WERI-Rb-1 (cell line): ENCODE results near the gene TNS1.

ENCODE experiments used
- DNase-seq: peaks from one replicate; pipeline ENCODE4 v3.0.0-alpha.2; 2020
- H3K27ac ChIP-seq: fragments of 250-450 bp; sonication (Bioruptor Pico); 2 replicates; pipeline ENCODE4 v1.5.1; 2020; ENCODE audit warnings: mild to moderate bottlenecking, moderate library complexity
- H3K27me3 ChIP-seq: fragments of 250-450 bp; sonication (Bioruptor Pico); 2 replicates; pipeline ENCODE4 v1.5.1; 2021; ENCODE audit warnings: mild to moderate bottlenecking, low read depth, moderate library complexity; ENCODE audit not compliant: insufficient read depth, severe bottlenecking
- H3K36me3 ChIP-seq: fragments of 250-450 bp; sonication (Bioruptor Pico); 2 replicates; pipeline ENCODE4 v1.5.1; 2020; ENCODE audit warnings: mild to moderate bottlenecking, moderate library complexity
- H3K4me3 ChIP-seq: 2 replicates; pipeline ENCODE4 v1.5.1; 2011; ENCODE audit warnings: low read depth, mild to moderate bottlenecking, control low read depth, low read length
- H3K9me3 ChIP-seq: fragments of 250-450 bp; sonication (Bioruptor Pico); 2 replicates; pipeline ENCODE4 v1.5.1; 2021; ENCODE audit warnings: mild to moderate bottlenecking, moderate library complexity; ENCODE audit not compliant: severe bottlenecking
- CTCF ChIP-seq: IDR thresholded peaks from 2 replicates; pipeline ENCODE4 v1.5.1; 2011; ENCODE audit warnings: low read depth, mild to moderate bottlenecking, control low read depth, inconsistent platforms, low read length

TNS1 gene

GRCh38 chr2:217911283-217912097, 91.3 kb downstream of the TNS1 start:
- no peak overlapping the region for H3K27ac ChIP-seq
- no peak for TF ChIP-seq CTCF

GRCh38 chr2:217910875-217911212, 92.0 kb downstream of the TNS1 start:
- no peak for TF ChIP-seq CTCF
- DNase-seq, result no peak
- Histone ChIP-seq H3K4me3 (no peak overlapping the region), H3K9me3 (no peaks in the 10 kb centered on the region), H3K27ac (no peak overlapping the region), H3K27me3 (no peaks in the 10 kb centered on the region), H3K36me3 (no peaks in the 10 kb centered on the region)

More at GRCh38 chr2:217911283-217912097, 91.3 kb downstream of the TNS1 start:
- H3K27me3 ChIP-seq, result no peaks in the 10 kb centered on the region
- H3K4me3 ChIP-seq, result no peak overlapping the region
- no peaks in the 10 kb centered on the region for H3K36me3 ChIP-seq
- no peak for DNase-seq
- H3K9me3 ChIP-seq, result no peaks in the 10 kb centered on the region

GRCh38 chr2:217909156-217909820, 93.5 kb downstream of the TNS1 start:
- Histone ChIP-seq H3K27ac (no peak overlapping the region), H3K9me3 (no peaks in the 10 kb centered on the region), H3K36me3 (no peaks in the 10 kb centered on the region), H3K27me3 (no peaks in the 10 kb centered on the region), H3K4me3 (no peak overlapping the region)
- peak; percentile 19 for DNase-seq
- peak; percentile 39 for TF ChIP-seq CTCF

GRCh38 chr2:217908544-217908943, 94.3 kb downstream of the TNS1 start:
- no peaks in the 10 kb centered on the region for H3K9me3 ChIP-seq
- no peaks in the 10 kb centered on the region for H3K36me3 ChIP-seq
- H3K4me3 ChIP-seq, result no peak overlapping the region
- DNase-seq, result no peak
- H3K27me3 ChIP-seq, result no peaks in the 10 kb centered on the region
- H3K27ac ChIP-seq, result no peak overlapping the region
- TF ChIP-seq CTCF, result no peak

GRCh38 chr2:217907266-217907665, 95.5 kb downstream of the TNS1 start:
- Histone ChIP-seq H3K9me3 (no peaks in the 10 kb centered on the region), H3K27ac (no peak overlapping the region), H3K27me3 (no peaks in the 10 kb centered on the region), H3K4me3 (no peak overlapping the region), H3K36me3 (no peaks in the 10 kb centered on the region)
- no peak for TF ChIP-seq CTCF
- no peak for DNase-seq

GRCh38 chr2:217906798-217907197, 96.0 kb downstream of the TNS1 start:
- no peaks in the 10 kb centered on the region for H3K27me3 ChIP-seq
- TF ChIP-seq CTCF, result no peak
- no peak overlapping the region for H3K27ac ChIP-seq
- no peak overlapping the region for H3K4me3 ChIP-seq
- H3K36me3 ChIP-seq, result no peaks in the 10 kb centered on the region
- DNase-seq, result no peak
- H3K9me3 ChIP-seq, result no peaks in the 10 kb centered on the region
